Esophagus mucosa (tissue), 1 donor: ENCODE results near the gene USF2. TPM values are rescaled to one million over a fixed set of nuclear protein-coding genes. Genes with fewer than 3 reads are reported as not detected.

Experiments
- ATAC-seq: fragments of 200-7000 bp; cut with Tn5 transposase; one replicate; pipeline ENCODE4 v1.9.1; 2020
- total RNA-seq: library from RNA; stranded (reverse); gene quantifications from one replicate; pipeline ENCODE4 v1.2.4, GENCODE V29; 2023
- donor health status: DM: yes; HTN: yes; CAD: no.

USF2 gene
- total RNA-seq, 1 donor from 2014 or later, result 72.3 TPM

GRCh38 chr19:35246466-35247092 is 22.2 kb upstream of the USF2 start:
- no peak for ATAC-seq

- ATAC-seq, result peak; percentile 79
Observed at GRCh38 chr19:35247526-35248309, 21.0 kb upstream of the USF2 start.

GRCh38 chr19:35248310-35249145 is 20.2 kb upstream of the USF2 start, which contains the start of gene LSR:
TSS of gene LSR (plus strand) at chr19:35249002. CDS start at chr19:35249023, 21 bp downstream.
- peak; percentile 96 for ATAC-seq

- ATAC-seq, result peak; percentile 9
Observed at GRCh38 chr19:35249146-35249847, 19.5 kb upstream of the USF2 start.

GRCh38 chr19:35249848-35250711 is 18.7 kb upstream of the USF2 start:
- ATAC-seq, result no peak

- ATAC-seq, result no peak
Observed at GRCh38 chr19:35251456-35251855, 17.3 kb upstream of the USF2 start.

GRCh38 chr19:35253316-35254286 is 15.2 kb upstream of the USF2 start:
- no peak for ATAC-seq

GRCh38 chr19:35254341-35255297 is 14.1 kb upstream of the USF2 start:
- ATAC-seq, result peak; percentile 30

GRCh38 chr19:35256566-35256965 is 12.2 kb upstream of the USF2 start:
- ATAC-seq, result no peak

GRCh38 chr19:35257113-35257461 is 11.7 kb upstream of the USF2 start:
- no peak for ATAC-seq

- no peak for ATAC-seq
Observed at GRCh38 chr19:35260694-35261304, 8.0 kb upstream of the USF2 start.

GRCh38 chr19:35261356-35262100 is 7.2 kb upstream of the USF2 start:
- ATAC-seq, result no peak

GRCh38 chr19:35262101-35262761 is 6.5 kb upstream of the USF2 start:
- no peak for ATAC-seq

- ATAC-seq, result no peak
Observed at GRCh38 chr19:35264268-35265125, 4.3 kb upstream of the USF2 start.

- ATAC-seq, result no peak
Observed at GRCh38 chr19:35265126-35265899, 3.4 kb upstream of the USF2 start.
